ENCODE data around the gene ADH7.

GRCh38 chr4:99366491-99366890, 68.7 kb downstream of the ADH7 start:
- no peak for TF ChIP-seq CTCF (IDR thresholded peaks at IDR 0.05)
- no peak for TF ChIP-seq POLR2A (IDR thresholded peaks at IDR 0.05)
- TF ChIP-seq POLR2AphosphoS5 (IDR thresholded peaks at IDR 0.05) = no peak
- no peak for TF ChIP-seq EP300 (IDR thresholded peaks at IDR 0.05)

Measured in suprapubic skin (tissue), 4 donors.